COLO829 (cell line): Measurements from ENCODE around the gene ZNF598.

Experiments
- DNase-seq: peaks from one replicate; pipeline ENCODE4 v3.0.0; 2012; ENCODE audit warnings: low spot score

ZNF598 gene

DNA sequence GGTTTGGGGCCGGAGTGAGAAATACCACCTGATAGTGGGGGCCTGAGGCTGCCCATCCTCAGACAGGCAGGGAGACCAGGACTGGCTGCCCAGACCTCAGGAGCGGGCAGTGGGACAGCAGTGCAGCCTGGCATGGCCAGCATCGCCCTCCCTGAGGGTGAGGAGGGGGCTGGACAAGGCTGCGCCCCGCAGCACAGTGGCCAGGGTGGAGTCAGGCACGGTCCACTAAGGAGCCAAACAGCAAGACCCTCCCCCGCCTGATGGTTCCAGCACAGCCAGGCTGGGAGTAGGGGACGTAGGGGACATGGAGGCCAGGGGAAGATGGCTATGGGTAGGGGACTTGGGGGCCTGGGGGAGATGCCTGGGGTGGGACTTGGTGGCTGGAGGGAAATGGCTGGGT, 3.3 kb downstream of the ZNF598 start:
- no peak for DNase-seq

DNA sequence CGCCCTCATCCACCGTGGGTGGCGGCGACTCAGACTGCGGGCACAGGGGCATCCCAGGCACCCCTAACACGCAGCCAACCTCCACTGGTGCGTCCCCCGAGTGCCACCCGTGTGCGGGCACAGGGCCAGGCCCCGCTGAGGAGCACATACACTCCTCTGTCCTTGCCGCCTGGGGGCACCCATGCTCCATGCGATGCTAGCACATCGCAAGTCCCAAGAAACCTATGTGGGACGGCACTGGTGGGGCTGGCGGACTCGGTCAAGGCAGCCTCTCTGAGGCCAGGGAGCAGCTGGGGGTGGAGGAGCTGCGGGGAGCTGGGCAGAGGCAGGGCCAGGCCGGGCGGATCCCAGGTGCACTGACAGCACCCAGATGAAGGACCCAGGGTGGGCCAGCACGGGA, 4.0 kb downstream of the ZNF598 start:
- no peak for DNase-seq

DNA sequence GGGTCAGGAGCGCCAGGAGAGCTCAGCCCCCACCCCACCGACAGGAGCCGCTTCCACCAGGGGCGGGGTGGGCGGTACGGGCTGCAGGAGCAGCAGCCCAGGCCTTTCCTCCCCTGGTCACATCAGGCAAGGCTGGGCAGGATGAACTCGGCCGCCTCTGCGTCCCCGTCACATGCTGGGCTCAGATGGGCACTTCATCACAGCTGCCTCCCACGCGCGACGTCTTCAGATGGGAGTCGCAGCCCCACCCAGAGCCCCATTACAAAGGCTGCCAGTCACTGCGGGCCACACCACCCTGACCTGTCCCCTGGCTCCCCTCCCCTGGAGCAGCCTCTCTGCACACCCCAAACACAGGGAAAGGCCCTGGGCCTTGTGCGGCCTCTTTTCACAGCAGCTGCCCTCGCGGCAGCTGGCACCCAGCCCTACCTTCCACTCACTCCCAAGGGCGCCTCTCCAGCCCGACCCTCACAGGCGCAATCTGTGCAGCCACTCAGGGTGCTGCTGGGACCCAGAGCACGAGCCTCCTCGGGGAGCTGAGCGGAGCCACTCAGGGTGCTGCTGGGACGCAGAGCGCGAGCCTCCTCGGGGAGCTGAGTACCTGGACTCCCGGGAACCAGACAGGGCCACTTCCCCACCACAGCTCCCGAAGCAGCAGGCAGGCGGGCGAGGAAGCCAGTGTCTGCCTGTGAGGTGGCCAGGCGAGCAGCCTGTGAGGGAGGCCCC, 4.7 kb downstream of the ZNF598 start:
- DNase-seq, result no peak

DNA sequence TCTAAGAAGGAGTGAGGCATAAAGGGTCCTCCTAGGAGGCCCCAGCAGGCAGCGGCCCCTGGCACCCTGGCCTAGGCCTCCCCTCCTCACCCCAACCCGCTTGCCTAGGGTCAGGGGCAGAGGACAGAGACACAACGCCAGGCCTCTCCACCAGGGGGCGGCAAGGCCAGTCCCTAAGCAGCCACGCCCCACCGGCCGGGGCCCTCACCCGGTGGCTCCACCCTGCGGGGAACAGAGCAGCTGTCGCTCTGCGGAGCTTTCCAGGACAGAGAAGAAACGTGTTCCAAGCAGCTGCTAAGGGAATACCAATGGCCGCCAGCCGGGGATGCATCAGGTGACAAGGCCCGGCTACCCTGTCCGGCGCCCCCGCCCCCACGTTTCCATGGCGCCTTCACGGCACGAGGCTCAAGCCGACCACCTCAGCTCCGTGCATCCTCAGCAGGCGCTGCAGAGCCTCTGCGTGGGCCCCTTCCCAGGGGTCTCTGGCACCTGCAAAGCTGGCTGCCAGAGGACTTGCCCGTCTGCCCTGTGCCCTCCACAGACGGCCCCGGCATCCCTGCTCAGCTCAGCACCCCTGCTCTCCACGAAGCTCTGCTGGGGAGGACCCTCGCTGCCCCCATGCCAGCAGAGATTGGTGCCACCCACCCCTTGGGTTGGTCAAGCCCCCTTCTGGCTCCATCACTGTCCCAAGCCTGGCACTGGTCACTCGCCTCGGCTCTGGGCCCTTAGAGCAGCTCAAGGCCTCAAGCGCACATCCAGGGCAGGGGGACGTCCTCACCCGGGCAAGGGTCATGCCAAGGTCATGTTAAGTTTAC, 5.6 kb downstream of the ZNF598 start:
- DNase-seq, result peak; percentile 79

DNA sequence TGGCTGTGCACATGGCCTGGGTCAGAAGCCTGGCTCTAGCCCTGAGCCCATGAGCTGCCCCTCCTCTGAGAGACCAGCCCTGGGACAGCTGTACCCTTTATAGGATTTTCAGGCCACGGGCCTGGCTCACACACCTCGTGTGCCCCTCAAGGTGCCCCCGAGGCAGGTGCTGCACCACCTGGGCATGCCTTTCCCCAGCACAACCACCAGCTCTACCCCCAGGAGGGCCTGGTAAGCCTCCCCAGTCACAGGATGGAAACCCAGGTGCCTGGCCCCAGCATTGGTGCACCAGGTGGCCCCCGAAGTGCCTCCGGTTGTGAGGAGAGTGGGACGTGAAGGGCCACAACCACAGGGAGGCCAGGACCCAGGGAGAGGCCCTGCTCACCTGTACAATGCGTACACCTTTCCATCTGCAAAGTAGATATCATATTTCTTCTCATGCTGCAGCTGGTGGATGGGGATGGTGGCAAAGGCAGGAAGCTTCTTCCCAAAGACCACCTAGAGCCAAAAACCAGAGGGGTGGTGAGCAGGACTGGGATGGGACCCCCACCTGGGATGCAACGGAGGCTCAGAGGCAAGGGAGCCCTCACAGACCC, 6.3 kb downstream of the ZNF598 start:
- no peak for DNase-seq

DNA sequence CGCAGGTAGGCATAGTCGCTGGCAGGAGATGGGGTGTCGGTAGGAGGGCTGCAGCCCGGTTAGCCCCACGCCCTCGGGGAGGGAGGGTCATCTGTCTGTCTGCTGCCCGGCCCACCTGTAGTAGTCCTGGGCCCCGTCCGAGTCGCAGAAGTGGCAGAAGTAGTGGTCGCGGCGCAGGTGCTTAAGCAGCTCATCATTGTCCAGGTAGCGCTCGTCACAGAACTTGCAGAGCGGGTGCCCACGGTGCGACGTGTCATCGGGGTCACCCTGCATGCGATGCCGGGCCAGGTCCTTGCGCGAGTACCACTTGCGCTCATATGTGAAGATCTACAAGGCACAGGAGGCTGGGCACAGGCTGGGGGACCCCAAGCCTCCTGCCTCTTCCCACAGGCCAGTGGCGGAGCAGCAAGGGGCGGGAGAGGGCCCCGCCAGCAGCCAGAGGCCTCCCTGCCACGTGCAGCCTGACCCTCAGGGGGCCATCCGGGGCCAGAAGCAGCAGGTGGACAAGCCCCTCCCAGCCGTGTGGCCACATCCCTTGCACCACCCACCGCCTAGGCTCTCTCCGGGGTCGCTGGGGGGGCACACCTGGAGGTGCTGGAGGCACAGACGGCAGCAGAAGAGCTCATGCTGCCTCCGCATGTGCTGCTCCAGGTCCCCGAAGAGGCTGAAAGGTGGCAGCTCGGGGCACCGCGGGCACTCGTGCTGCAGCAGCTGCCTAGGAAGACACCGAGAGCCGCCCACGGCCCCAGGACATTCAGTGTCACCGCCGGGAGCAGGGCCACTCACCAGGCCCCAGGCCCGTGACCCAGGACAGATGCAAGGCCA, 7.0 kb downstream of the ZNF598 start:
- DNase-seq, result no peak

DNA sequence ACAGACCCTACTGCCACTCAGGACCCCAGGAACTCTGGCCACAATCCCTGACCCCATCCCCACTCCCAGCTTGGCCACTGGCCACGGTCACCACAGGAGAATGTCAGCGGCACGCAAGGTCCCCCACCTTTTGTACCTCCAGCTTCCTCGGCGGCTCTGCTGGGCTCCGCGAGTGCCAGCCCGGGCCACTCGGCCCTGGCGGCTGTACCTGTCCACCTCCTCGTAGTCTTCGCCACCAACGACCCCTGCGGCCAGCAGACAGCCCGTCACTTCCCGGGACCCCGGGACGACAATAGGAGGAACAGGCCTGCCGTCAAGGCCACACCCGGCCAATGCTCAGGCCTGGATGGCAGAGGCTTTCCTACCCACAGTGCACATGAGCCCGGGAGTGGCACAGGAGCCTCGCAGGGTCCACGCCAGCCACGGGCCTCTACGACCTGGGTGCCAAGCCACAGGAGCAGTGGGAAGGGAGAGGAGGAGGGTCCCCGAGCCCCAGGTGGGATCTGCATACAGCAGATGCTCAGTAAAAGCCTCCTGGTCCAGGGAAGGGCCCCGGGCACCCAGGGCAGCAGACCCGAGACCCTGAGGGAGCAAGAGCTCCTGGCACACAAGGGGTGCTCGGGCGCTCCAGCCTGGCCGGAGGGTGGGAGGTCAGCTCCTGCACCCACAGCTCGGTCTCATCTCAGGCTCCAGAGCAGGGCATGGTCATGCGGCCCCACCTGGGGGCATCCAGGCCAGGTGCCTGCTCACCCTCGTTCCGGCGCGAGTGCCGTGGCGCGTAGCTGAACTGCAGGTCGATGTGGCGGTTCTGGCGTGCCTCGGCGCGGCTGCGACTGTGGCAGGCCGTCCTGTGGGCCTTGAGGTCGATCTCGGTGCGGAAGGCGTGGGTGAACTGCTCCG, 7.9 kb downstream of the ZNF598 start:
- no peak for DNase-seq

DNA sequence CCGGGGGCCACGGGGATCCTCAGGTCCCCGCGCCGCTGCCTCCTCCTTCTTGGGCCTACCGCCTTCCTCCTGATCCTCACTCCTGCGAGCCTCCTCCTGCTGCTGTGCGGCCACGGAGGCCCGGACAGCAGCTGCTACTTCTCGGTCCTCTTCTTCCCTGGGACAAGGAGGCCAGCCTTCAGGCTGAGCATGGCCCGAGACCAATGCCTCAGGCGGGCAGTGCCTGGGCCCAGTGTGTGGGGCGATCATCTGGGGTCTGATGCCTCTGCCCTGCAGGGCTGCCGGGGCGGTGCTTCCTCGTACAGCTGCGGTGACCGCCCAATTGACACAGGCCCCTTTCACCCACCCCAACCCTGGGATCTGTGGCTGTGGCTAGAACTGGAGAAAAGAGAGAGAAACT, 8.6 kb downstream of the ZNF598 start:
- DNase-seq, result no peak

DNA sequence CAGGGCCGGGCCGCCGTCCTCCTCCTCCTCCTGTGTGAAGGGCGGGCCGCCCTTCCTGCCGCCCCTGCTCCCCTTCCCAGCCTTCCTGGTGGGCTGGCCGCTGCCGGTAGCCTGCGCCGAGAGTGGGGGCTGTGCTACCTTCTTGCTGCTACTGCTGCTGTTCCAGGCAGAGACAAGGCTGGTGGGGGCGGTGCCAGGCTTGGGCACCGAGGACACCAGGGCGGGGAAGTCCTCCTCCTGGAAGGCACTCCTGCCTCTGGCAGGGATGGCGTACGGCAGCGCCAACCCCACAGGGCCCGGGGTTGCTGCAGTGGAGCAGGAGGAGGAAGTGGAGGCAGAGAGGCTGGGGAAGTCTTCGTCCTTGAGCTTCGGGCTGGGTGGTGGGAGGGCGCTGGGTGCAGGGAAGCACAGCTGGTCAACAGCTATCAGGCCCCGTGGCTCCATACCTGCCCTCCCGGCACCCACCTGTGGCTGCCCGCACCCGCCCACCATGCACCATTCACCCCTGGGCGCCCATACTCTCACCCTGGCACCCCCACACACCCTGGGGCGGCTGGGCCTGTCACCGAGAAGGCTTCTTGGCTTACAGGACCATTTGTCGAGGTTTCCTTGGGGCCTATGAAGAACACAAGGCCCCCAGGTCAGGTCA, 9.6 kb downstream of the ZNF598 start:
- no peak for DNase-seq

DNA sequence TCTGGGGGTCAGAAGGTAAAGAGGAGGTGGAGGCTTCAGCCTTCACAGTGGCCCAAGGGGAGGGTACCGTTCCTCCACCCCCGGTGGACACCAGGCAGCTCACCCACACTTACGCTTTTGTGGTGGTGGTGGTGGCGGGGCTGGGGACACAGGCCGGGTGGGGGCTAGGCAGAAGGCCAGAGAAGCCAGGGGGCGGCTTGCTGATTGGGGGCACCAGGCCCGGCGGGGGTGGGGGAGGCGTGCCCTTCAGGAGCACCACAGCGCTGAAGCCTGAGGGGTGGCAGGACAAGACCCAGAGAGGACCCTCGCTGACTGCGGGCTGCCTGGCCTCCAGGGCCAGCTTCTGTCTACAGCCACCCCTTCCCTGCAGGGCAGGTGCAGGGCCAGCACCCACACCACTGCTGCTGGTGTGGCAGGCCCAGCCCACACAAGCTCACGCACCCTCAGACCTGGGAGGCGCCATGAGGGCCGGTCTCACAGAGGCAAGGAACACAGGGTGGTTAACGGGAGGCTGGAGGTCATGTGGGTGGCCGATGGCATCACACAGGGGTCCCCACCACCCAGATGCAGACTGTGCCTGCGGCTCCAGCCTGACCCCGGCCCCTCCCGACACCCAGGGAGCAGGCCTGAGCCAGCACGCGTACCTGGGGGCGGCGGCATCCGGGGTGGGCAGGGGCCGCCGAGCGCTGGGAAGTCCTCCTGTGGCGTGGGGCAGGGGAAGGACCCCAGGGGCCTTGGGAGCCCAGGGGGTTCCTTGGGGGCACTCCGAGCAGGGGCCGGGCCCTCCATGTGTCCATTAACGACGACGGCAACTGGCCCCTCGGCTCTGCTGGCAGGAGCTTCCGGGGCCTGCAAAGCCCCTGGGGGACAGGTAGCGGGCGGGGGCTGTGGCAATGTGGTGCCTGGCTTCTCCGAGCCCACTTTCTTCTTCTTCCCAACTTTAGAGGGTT, 10.5 kb downstream of the ZNF598 start:
- no peak for DNase-seq

DNA sequence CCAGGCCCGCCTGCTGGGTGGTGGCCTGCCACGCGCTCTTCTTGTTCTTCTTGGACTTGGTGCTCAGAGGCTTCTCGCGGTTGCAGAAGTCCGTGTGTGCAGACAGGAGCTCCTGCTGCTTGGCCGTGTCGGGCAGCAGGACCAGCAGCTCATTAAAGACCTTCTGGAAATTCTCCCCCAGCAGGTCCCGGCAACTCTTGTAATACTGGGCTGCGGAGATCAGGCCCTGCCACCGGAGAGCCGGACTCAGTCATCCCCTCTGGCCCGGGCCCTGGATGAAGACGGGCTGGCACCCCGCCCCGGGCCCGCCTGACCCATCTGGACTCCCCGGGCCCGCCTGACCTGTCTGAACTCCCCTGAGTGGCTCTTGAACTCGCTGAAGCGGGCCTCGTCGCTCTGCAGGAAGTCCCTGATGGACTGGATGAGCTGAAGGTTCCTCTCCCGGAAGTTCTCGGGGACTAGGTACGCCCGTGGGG, 11.2 kb downstream of the ZNF598 start:
- DNase-seq, result no peak

DNA sequence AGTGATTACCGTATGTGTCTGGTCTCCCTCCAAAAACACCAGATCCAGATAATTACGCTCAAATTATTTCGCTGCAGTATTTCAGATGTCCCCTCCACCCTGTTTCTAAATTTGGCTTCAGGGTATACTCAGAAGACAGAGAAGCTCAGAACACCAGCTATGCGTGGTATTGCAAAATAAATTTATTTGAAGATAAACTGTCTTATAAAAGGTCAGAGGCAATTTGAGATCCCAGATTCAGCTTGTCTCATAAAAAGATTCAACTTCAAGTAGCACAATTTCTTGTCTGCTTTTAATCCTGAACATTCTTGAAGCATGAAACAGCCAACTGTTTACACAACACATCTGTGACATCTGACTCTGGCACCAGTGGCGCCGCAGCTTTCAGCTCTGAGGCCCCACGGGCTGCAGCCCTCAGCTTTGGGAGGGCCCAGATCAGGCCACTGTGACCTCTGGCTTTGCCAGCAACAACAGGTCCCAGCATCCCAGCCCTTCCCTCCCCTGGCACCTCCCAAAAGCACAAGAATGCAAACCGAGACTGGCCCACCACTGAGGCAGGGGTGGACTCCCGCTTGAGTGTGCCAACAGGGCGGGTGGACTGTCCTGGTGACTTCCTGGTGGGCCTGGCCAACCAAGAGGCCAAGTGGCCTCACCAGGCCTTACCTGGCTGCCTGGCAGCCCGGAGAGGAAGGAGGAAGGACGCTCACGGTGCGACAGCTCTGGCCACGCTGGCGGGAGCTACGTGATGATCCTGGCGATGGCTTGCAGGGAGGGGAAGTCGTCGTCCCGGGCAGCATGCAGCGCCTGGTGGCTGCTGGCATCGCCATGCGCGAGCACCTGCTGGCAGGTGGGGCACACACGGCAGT, 11.9 kb downstream of the ZNF598 start:
- no peak for DNase-seq

DNA sequence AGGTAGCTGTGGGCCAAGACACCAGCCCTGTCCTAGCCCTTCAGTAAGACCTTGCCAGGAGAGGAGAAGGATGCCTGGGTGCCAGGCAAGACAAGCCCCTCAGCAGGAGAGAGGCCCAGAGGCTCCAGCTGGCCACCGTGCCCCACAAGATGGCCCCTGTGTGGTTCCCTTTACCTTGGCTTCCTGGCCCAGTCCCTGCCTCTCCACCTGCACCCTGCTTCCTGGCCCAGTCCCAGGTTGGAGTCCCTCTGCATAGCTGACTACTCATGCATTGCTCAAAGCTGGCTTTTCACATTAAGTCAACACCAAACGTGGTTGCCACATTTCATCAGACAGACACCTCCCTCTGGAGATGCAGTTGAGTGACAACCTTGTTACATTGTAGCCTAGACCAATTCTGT, 15.9 kb downstream of the ZNF598 start:
- no peak for DNase-seq

DNA sequence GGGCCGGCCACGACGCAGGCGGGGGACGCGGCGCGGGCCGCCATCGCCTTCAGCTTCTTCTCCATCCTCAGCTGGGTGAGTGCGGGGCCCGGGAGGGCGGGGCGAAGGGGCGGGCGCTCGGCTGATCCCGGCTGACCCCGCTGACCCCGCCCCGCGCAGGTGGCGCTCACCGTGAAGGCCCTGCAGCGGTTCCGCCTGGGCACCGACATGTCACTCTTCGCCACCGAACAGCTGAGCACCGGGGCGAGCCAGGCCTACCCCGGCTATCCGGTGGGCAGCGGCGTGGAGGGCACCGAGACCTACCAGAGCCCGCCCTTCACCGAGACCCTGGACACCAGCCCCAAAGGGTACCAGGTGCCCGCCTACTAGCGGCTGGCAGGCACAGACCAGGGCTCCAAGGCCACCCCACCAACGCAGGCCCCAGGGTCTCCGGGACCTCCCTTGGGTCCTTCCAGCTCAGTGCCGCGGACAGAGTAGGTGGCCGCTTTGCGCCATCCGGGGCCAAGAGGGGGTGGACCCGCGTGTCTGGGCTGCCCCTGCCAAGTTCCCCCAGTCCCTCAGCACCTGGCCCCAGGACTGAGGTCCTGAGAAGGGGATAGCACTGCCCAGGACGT, 16.8 kb downstream of the ZNF598 start:
- no peak for DNase-seq

DNA sequence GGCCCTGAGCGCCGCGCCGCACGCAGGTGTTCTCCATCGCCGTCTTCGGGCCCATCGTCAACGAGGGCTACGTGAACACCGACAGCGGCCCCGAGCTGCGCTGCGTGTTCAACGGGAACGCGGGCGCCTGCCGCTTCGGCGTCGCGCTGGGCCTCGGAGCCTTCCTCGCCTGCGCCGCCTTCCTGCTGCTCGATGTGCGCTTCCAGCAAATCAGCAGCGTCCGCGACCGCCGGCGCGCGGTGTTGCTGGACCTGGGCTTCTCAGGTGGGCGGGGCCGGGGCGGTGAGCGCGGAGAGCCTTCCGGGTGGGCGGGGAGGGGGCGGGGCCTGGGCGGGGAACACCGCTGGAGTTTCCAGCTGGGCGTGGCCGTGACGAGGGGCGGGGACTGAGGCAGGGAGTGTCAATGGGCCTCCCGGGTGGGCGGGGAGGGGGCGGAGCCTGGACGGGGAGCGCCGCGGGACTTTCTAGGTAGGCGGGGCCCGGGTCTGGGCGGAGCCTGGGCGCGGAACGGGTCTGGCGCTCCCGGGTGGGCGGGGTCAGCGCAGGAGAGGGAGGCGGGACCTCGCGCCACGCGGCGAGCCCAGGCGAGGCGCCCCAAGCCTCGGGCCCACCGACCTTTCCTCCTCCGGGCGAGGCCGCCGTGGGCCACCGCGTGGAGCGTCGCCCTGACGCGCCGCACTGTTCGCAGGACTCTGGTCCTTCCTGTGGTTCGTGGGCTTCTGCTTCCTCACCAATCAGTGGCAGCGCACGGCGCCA, 17.5 kb downstream of the ZNF598 start:
- peak; percentile 94 for DNase-seq

DNA sequence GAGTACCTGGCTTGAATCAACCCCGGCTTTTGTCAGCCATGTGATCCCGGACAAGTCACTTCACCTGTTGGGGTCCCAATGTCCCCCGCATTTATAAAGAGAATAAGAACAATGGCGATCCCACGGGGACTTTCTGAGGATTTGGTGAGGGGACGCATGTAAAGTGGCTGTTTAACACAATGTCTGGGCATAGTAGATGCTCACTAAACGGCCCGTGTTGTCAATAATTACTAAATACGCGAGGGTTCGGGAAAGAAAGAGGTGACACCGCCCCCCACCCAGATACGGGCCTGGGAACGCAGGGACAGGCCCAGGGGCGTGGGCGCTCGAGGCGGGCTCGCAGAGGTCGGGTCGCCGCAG, 18.1 kb downstream of the ZNF598 start:
- no peak for DNase-seq

DNA sequence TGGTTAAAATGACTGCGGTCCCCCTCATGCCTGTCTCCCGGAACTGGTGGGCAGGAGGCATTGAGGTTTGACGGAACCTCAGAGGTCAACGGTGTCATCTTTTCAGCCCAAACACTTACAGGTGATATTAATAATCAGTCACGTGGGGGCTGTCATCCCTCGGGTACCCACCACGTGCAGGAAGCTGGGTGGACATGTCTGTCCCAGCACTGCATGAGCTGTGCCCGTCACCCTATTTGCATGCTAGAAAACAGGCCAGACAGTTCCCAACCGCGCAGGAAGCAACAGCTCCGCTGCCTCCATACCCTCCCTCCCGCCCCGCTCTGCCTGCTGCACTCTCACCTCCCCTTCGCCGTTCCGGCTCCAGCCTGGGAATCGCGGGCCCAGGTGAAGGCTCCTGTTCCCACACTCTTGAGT, 18.5 kb downstream of the ZNF598 start:
- DNase-seq, result no peak
